ENCODE measurements around the gene MYOZ2.

Gene MYOZ2

DNA sequence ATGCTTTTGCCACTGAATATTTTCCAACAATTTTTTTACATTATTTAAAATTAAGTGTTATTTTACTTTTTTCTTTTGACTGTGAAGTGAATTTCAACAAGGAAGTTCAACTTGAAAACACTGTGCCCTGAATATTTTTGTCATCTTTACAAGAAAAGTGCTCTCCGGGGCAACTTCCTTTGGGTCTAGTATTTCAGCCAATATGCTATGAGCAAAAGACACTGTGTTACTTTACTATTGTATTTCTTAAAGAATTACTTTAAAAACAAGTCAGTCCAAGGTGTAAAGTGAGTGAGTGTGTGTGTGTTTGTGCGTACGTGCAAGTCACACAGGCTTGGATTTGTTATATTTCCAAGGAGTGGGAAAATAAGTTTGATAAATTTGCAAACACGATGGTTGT lies 69.3 kb downstream of the MYOZ2 start:
- no peaks in the 10 kb centered on the region for H3K27me3 ChIP-seq (ENCODE audit: insufficient read depth, low read length)
- no peak overlapping the region; the same call in 1 of the 2 replicates for H3K27ac ChIP-seq (ENCODE audit: low read depth, low read length)
- H3K4me1 ChIP-seq (ENCODE audit: insufficient read depth, low read length): peaks cover 21% of the 10 kb centered on the region
- H3K9me3 ChIP-seq (ENCODE audit: insufficient read depth, low read depth, low read length): no peaks in the 10 kb centered on the region
- H3K9ac ChIP-seq (ENCODE audit: low read depth, low read length): no peak overlapping the region
- H3K36me3 ChIP-seq (ENCODE audit: insufficient read depth, low read length): no peaks in the 10 kb centered on the region
- WGBS: 94% methylated on average over 4 of the region's 4 CpGs
- no peak overlapping the region for H3K4me3 ChIP-seq (ENCODE audit: low read length)

GRCh38 chr4:119205690-119206089 lies 70.1 kb downstream of the MYOZ2 start:
- Histone ChIP-seq H3K4me3 (ENCODE audit: low read length) (no peak overlapping the region), H3K27me3 (ENCODE audit: insufficient read depth, low read length) (no peaks in the 10 kb centered on the region), H3K27ac (ENCODE audit: low read depth, low read length) (no peak overlapping the region), H3K36me3 (ENCODE audit: insufficient read depth, low read length) (no peaks in the 10 kb centered on the region), H3K4me1 (ENCODE audit: insufficient read depth, low read length) (peaks cover 26% of the 10 kb centered on the region), H3K9me3 (ENCODE audit: insufficient read depth, low read depth, low read length) (no peaks in the 10 kb centered on the region), H3K9ac (ENCODE audit: low read depth, low read length) (no peak overlapping the region)

DNA sequence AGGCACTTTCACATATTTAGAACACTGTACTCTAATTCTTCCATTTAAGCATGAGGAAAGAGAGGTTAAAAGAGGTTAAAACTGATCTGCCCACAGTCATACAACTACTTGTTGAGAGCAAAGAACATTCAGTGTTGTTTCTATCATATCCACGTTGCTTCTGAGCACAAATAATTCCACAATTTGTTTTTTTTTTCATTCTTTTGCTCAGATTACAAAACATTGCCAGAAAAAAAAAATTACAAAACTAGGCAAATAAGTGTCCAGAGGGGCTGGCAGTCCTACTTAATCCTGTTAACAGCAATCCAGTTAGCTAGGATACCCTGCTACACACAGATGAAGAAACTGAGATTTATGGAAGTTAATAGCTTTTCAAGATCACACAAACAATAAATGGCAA lies 70.5 kb downstream of the MYOZ2 start:
- Histone ChIP-seq H3K4me3 (ENCODE audit: low read length) (no peak overlapping the region), H3K36me3 (ENCODE audit: insufficient read depth, low read length) (no peaks in the 10 kb centered on the region), H3K27me3 (ENCODE audit: insufficient read depth, low read length) (0 out of 2 replicates have a peak, but pooled peaks cover under 1% of the 10 kb centered on the region), H3K27ac (ENCODE audit: low read depth, low read length) (no peak overlapping the region), H3K4me1 (ENCODE audit: insufficient read depth, low read length) (peaks cover 31% of the 10 kb centered on the region), H3K9ac (ENCODE audit: low read depth, low read length) (no peak overlapping the region), H3K9me3 (ENCODE audit: insufficient read depth, low read depth, low read length) (no peaks in the 10 kb centered on the region)
- 84% methylated on average over 1 of the region's 1 CpG for WGBS

DNA sequence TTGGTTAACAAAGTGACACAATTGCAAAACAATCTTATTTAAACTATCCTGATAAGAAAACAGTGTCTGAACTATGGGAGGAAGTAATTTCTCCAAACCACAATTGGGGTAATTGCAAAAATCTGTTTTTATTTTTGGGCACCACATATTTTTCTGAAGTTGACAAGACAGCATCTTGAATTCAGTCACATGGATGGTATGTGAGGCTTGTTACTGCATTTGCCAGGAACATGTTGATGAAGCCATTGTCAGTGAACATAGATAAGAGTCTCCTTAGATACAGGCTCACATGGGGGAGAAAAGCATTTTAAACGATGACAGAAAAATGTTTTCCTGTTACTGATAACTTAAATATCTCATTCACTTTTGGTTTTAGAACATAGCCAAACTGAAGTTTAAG lies 71.4 kb downstream of the MYOZ2 start:
- Histone ChIP-seq H3K9me3 (ENCODE audit: insufficient read depth, low read depth, low read length) (no peaks in the 10 kb centered on the region), H3K36me3 (ENCODE audit: insufficient read depth, low read length) (no peaks in the 10 kb centered on the region), H3K4me1 (ENCODE audit: insufficient read depth, low read length) (peaks cover 33% of the 10 kb centered on the region), H3K27ac (ENCODE audit: low read depth, low read length) (no peak overlapping the region), H3K4me3 (ENCODE audit: low read length) (no peak overlapping the region), H3K27me3 (ENCODE audit: insufficient read depth, low read length) (0 out of 2 replicates have a peak, but pooled peaks cover 3% of the 10 kb centered on the region), H3K9ac (ENCODE audit: low read depth, low read length) (no peak overlapping the region)
- 60% methylated on average over 1 of the region's 1 CpG for WGBS

- Histone ChIP-seq H3K27ac (ENCODE audit: low read depth, low read length) (no peak overlapping the region), H3K4me3 (ENCODE audit: low read length) (no peak overlapping the region), H3K9me3 (ENCODE audit: insufficient read depth, low read depth, low read length) (no peaks in the 10 kb centered on the region)
These were observed 73.4 kb downstream of the MYOZ2 start for GRCh38 chr4:119209077-119209476.

GRCh38 chr4:119209586-119209985 lies 74.0 kb downstream of the MYOZ2 start:
- 0 out of 2 replicates have a peak, but pooled peaks cover 3% of the 10 kb centered on the region for H3K27me3 ChIP-seq (ENCODE audit: insufficient read depth, low read length)
- H3K36me3 ChIP-seq (ENCODE audit: insufficient read depth, low read length): no peaks in the 10 kb centered on the region
- H3K27ac ChIP-seq (ENCODE audit: low read depth, low read length): no peak overlapping the region
- H3K4me1 ChIP-seq (ENCODE audit: insufficient read depth, low read length): peaks cover 38% of the 10 kb centered on the region
- no peaks in the 10 kb centered on the region for H3K9me3 ChIP-seq (ENCODE audit: insufficient read depth, low read depth, low read length)
- H3K9ac ChIP-seq (ENCODE audit: low read depth, low read length): no peak overlapping the region
- 96% methylated on average over 1 of the region's 1 CpG for WGBS
- no peak overlapping the region for H3K4me3 ChIP-seq (ENCODE audit: low read length)

More at GRCh38 chr4:119209077-119209476, 73.4 kb downstream of the MYOZ2 start:
- Histone ChIP-seq H3K9ac (ENCODE audit: low read depth, low read length) (no peak overlapping the region), H3K27me3 (ENCODE audit: insufficient read depth, low read length) (0 out of 2 replicates have a peak, but pooled peaks cover 3% of the 10 kb centered on the region), H3K4me1 (ENCODE audit: insufficient read depth, low read length) (peaks cover 35% of the 10 kb centered on the region), H3K36me3 (ENCODE audit: insufficient read depth, low read length) (no peaks in the 10 kb centered on the region)

DNA sequence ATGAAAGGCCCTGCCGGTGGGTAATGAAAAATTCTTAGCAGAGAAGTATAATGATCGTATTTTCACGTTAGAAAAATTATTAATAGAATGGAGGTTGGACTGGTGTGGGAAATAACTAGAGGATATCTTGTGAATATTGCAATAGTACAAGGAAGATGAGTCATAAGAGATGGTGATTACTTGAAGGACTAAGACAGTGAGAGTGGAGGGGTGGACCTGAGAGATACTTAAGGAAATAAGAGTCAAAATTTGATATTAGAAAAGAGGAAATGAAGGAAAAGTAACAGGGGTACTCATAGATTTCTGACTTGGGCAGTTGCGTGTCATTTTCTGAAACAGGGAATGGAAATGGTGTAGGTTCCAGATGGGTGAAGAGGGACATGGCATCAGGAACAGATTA lies 75.1 kb downstream of the MYOZ2 start:
- H3K36me3 ChIP-seq (ENCODE audit: insufficient read depth, low read length): no peaks in the 10 kb centered on the region; the same call in 1 of the 2 replicates
- WGBS: 94% methylated on average over 4 of the region's 4 CpGs
- no peaks in the 10 kb centered on the region for H3K9me3 ChIP-seq (ENCODE audit: insufficient read depth, low read depth, low read length)
- H3K27ac ChIP-seq (ENCODE audit: low read depth, low read length): no peak overlapping the region
- 0 out of 2 replicates have a peak, but pooled peaks cover 3% of the 10 kb centered on the region for H3K27me3 ChIP-seq (ENCODE audit: insufficient read depth, low read length)
- H3K4me1 ChIP-seq (ENCODE audit: insufficient read depth, low read length): peaks cover 36% of the 10 kb centered on the region
- peak overlapping the region; percentile 90; the same call in 1 of the 2 replicates for H3K9ac ChIP-seq (ENCODE audit: low read depth, low read length)
- H3K4me3 ChIP-seq (ENCODE audit: low read length): peak overlapping the region; percentile 65

GRCh38 chr4:119211867-119212233 lies 76.2 kb downstream of the MYOZ2 start:
- peak overlapping the region; percentile 90 for H3K9ac ChIP-seq (ENCODE audit: low read depth, low read length)

GRCh38 chr4:119212234-119212963 lies 76.8 kb downstream of the MYOZ2 start, which contains the start of gene USP53:
TSS of gene USP53 (plus strand) at chr4:119212713. CDS start at chr4:119239760, 27,047 bp downstream.
- 0 out of 2 replicates have a peak, but pooled peaks cover 3% of the 10 kb centered on the region for H3K27me3 ChIP-seq (ENCODE audit: insufficient read depth, low read length)
- WGBS: under 1% methylated on average over 55 of the region's 55 CpGs

More at GRCh38 chr4:119211867-119212233, 76.2 kb downstream of the MYOZ2 start:
- WGBS: under 1% methylated on average over 12 of the region's 12 CpGs
- Histone ChIP-seq H3K36me3 (ENCODE audit: insufficient read depth, low read length) (no peaks in the 10 kb centered on the region; the same call in 1 of the 2 replicates), H3K9me3 (ENCODE audit: insufficient read depth, low read depth, low read length) (no peaks in the 10 kb centered on the region), H3K27ac (ENCODE audit: low read depth, low read length) (peak overlapping the region; percentile 81), H3K4me3 (ENCODE audit: low read length) (peak overlapping the region; percentile 65), H3K4me1 (ENCODE audit: insufficient read depth, low read length) (peaks cover 36% of the 10 kb centered on the region), H3K27me3 (ENCODE audit: insufficient read depth, low read length) (0 out of 2 replicates have a peak, but pooled peaks cover 3% of the 10 kb centered on the region)

DNA sequence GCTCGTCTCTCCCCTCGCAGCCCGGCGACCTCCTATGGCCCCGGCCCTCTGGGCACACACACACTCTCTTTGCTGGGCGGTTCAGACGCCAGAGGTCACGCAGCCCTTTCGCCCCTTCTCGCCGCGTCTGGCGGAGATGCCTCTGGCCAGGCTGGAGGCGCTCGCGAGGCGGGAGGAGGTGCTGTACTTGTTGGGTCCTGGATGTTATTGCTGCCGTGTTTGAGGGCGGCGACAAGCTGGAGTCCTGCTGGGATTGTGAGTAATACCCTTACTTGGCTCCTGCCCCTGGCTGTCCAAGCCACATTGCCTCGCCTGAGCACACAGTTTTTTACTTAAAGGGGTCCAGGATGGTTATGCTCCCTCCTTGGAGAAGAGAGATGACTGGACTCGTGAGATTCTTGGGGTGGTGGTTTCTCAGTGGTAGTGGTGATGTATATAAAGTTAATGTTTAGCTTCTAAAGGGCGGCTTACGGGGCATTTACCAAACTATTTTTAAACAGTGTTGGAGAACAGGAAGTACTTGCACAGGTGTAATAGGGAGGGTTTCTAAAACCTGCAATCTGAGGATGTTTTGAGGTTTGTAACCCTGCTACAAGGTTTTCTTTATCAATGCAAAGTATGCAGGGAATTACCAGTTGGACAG lies 77.5 kb downstream of the MYOZ2 start:
- H3K36me3 ChIP-seq (ENCODE audit: insufficient read depth, low read length): peaks cover 10% of the 10 kb centered on the region
- WGBS: under 1% methylated on average over 24 of the region's 24 CpGs
- peak overlapping the region; percentile 83 for H3K27ac ChIP-seq (ENCODE audit: low read depth, low read length)
- peak overlapping the region; percentile 65 for H3K4me3 ChIP-seq (ENCODE audit: low read length)
- 0 out of 2 replicates have a peak, but pooled peaks cover 3% of the 10 kb centered on the region for H3K27me3 ChIP-seq (ENCODE audit: insufficient read depth, low read length)
- peak overlapping the region; percentile 79 for H3K9ac ChIP-seq (ENCODE audit: low read depth, low read length)
- peaks cover 31% of the 10 kb centered on the region for H3K4me1 ChIP-seq (ENCODE audit: insufficient read depth, low read length)
- no peaks in the 10 kb centered on the region for H3K9me3 ChIP-seq (ENCODE audit: insufficient read depth, low read depth, low read length)

More at GRCh38 chr4:119212234-119212963, 76.8 kb downstream of the MYOZ2 start, which contains the start of gene USP53:
- Histone ChIP-seq H3K9me3 (ENCODE audit: insufficient read depth, low read depth, low read length) (no peaks in the 10 kb centered on the region), H3K36me3 (ENCODE audit: insufficient read depth, low read length) (peaks cover 4% of the 10 kb centered on the region), H3K9ac (ENCODE audit: low read depth, low read length) (peak within 1 kb of the TSS; percentile 90), H3K4me1 (ENCODE audit: insufficient read depth, low read length) (peaks cover 31% of the 10 kb centered on the region), H3K27ac (ENCODE audit: low read depth, low read length) (peak within 1 kb of the TSS; percentile 83), H3K4me3 (ENCODE audit: low read length) (peak within 1 kb of the TSS; percentile 65)

DNA sequence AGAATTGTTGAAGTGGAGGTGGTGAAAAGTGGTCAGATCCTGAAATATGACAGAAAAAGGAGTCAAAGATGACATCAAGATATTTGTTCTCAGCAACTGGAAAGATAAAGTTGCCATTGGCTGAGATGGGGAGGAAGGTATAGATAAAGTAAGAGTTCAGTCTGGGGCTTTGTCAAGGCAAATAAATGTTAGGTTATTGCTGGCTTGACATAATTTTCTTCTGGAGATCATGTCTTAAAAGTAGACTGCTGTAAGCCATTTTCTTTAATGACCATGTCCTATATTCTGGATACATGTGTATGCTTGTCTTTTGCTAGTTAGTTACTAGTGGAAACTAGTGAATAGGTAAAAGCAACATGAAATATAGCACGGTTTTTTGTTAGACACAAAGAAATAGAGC lies 82.5 kb downstream of the MYOZ2 start:
- H3K4me1 ChIP-seq (ENCODE audit: insufficient read depth, low read length): peaks cover 10% of the 10 kb centered on the region
- 92% methylated on average over 1 of the region's 1 CpG for WGBS
- H3K27me3 ChIP-seq (ENCODE audit: insufficient read depth, low read length): no peaks in the 10 kb centered on the region
- H3K4me3 ChIP-seq (ENCODE audit: low read length): no peak overlapping the region
- no peaks in the 10 kb centered on the region for H3K9me3 ChIP-seq (ENCODE audit: insufficient read depth, low read depth, low read length)
- no peak overlapping the region for H3K27ac ChIP-seq (ENCODE audit: low read depth, low read length)
- H3K9ac ChIP-seq (ENCODE audit: low read depth, low read length): no peak overlapping the region
- peaks cover 51% of the 10 kb centered on the region for H3K36me3 ChIP-seq (ENCODE audit: insufficient read depth, low read length)

Data from HUES64 (cell line).